PC-9 (cell line): ENCODE data around the gene CLEC4C.

Experiments
- CTCF ChIP-seq: fragments of 200-600 bp; sonication (generic); conservative IDR thresholded peaks from 2 replicates; pipeline ENCODE4 v1.6.1; 2017; ENCODE audit warnings: mixed run types, antibody characterized with exemption, mild to moderate bottlenecking, moderate library complexity
- EZH2 ChIP-seq: fragments of 200-600 bp; sonication (generic); IDR thresholded peaks from 2 replicates; pipeline ENCODE4 v1.8.0; 2017; ENCODE audit warnings: antibody characterized with exemption, low read depth

GRCh38 chr12:7750350-7750749 is 3.2 kb upstream of the CLEC4C start:
- no peak for TF ChIP-seq CTCF
- no peak for TF ChIP-seq EZH2
